Central memory CD4-positive, alpha-beta T cell (primary cell): ENCODE measurements around the gene ITPK1.
"Not testable (repeated sequence)": the region's sequence is repeated elsewhere in the genome, so short reads cannot be mapped to it uniquely, and the experiment has no call there.

Experiments
- DNase-seq: peaks from one replicate; pipeline ENCODE4 v3.0.0; 2022
- total RNA-seq, 3 experiments: gene quantifications; one replicate each; lab custom pipeline; 2026; lab: John Stamatoyannopoulos, UW

The ITPK1 gene
- 28.9 to 62.2 (median 53.1) reads per million in 3 experiments for total RNA-seq

GRCh38 chr14:93115821-93116675 is at the start of gene ITPK1:
TSS of gene ITPK1 (minus strand) at chr14:93115925. CDS start at chr14:93115163, 762 bp downstream.
- DNase-seq, result peak; percentile 55

GRCh38 chr14:93163564-93163963 is 47.8 kb upstream of the ITPK1 start:
- no peak for DNase-seq

GRCh38 chr14:93161411-93161940 is 45.8 kb upstream of the ITPK1 start:
- DNase-seq, result no peak

GRCh38 chr14:93160353-93160801 is 44.7 kb upstream of the ITPK1 start:
- no peak for DNase-seq

- not testable (repeated sequence) for DNase-seq
Observed at GRCh38 chr14:93159625-93160352, 44.1 kb upstream of the ITPK1 start.

GRCh38 chr14:93158349-93158748 is 42.6 kb upstream of the ITPK1 start:
- not testable (repeated sequence) for DNase-seq

GRCh38 chr14:93156693-93157369 is 41.1 kb upstream of the ITPK1 start:
- DNase-seq, result no peak

GRCh38 chr14:93155667-93156066 is 39.9 kb upstream of the ITPK1 start:
- no peak for DNase-seq

- DNase-seq, result no peak
Observed at GRCh38 chr14:93153121-93153520, 37.4 kb upstream of the ITPK1 start.

- no peak for DNase-seq
Observed at GRCh38 chr14:93150227-93151208, 34.8 kb upstream of the ITPK1 start.

- no peak for DNase-seq
Observed at GRCh38 chr14:93148979-93149378, 33.3 kb upstream of the ITPK1 start.

GRCh38 chr14:93146119-93146518 is 30.4 kb upstream of the ITPK1 start:
- no peak for DNase-seq

GRCh38 chr14:93142854-93143652 is 27.3 kb upstream of the ITPK1 start:
- no peak for DNase-seq

GRCh38 chr14:93137864-93138263 is 22.1 kb upstream of the ITPK1 start:
- no peak for DNase-seq

GRCh38 chr14:93136508-93136907 is 20.8 kb upstream of the ITPK1 start:
- DNase-seq, result not testable (repeated sequence)

- DNase-seq, result no peak
Observed at GRCh38 chr14:93136009-93136408, 20.3 kb upstream of the ITPK1 start.

GRCh38 chr14:93135399-93135798 is 19.7 kb upstream of the ITPK1 start:
- DNase-seq, result no peak

GRCh38 chr14:93133464-93133863 is 17.7 kb upstream of the ITPK1 start:
- DNase-seq, result no peak

GRCh38 chr14:93132472-93133065 is 16.8 kb upstream of the ITPK1 start:
- no peak for DNase-seq

GRCh38 chr14:93131257-93131820 is 15.6 kb upstream of the ITPK1 start:
- DNase-seq, result not testable (repeated sequence)
